Keratinocyte (primary cell): Measurements from ENCODE around the gene TEAD2.
"Not testable (repeated sequence)": the region's sequence is repeated elsewhere in the genome, so short reads cannot be mapped to it uniquely, and the experiment has no call there.

Source experiments
- EZH2 ChIP-seq: IDR thresholded peaks from one replicate; pipeline ENCODE4 v1.6.1; 2012; ENCODE audit warnings: inconsistent platforms, mild to moderate bottlenecking, low read length, moderate library complexity
- TF ChIP-seq, protein P1 (sequence below), 3 experiments: IDR thresholded peaks in 1 of 3; conservative IDR thresholded peaks in 1 of 3; optimal IDR thresholded peaks in 1 of 3; 2 replicates in 2 of 3; 3 replicates in 1 of 3; pipeline versions ENCODE3 to v1.5.1; 2011; ENCODE audit warnings: low read length in 3 of 3, mild to moderate bottlenecking in 3 of 3, moderate library complexity in 2 of 3, control low read depth in 1 of 3, inconsistent platforms in 1 of 3; ENCODE audit not compliant: insufficient read depth in 2 of 3; ENCODE audit errors: extremely low read depth in 1 of 3

DNA sequence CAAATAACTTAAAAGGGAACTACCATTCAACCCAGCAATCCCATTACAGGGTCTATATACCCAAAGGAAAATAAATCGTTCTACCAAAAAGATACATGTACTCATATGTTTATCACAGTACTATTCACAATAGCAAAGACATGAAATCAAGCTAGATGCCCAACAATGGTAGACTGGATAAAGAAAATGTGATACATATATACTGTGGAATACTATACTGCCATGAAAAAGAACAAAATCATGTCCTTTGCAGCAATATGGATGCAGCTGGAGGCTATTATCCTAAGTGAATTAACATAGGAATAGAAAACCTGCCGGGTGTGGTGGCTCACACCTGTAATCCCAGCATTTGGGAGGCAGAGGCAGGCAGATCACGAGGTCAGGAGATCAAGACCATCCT is 63.6 kb downstream of the TEAD2 start:
- TF ChIP-seq EZH2, result not testable (repeated sequence)
- TF ChIP-seq, protein P1, sequence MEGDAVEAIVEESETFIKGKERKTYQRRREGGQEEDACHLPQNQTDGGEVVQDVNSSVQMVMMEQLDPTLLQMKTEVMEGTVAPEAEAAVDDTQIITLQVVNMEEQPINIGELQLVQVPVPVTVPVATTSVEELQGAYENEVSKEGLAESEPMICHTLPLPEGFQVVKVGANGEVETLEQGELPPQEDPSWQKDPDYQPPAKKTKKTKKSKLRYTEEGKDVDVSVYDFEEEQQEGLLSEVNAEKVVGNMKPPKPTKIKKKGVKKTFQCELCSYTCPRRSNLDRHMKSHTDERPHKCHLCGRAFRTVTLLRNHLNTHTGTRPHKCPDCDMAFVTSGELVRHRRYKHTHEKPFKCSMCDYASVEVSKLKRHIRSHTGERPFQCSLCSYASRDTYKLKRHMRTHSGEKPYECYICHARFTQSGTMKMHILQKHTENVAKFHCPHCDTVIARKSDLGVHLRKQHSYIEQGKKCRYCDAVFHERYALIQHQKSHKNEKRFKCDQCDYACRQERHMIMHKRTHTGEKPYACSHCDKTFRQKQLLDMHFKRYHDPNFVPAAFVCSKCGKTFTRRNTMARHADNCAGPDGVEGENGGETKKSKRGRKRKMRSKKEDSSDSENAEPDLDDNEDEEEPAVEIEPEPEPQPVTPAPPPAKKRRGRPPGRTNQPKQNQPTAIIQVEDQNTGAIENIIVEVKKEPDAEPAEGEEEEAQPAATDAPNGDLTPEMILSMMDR (optimal IDR thresholded peaks at IDR 0.05 in 1 of 3, IDR thresholded peaks at IDR 0.05 in 1 of 3, conservative IDR thresholded peaks at IDR 0.05 in 1 of 3; ENCODE audit: extremely low read depth in 1 of 3, insufficient read depth in 2 of 3, low read length in 3 of 3), result not testable (repeated sequence)
